Right lobe of liver (tissue), 6 donors: ENCODE measurements around the gene COL16A1. TPM values are rescaled to one million over a fixed set of nuclear protein-coding genes. Genes with fewer than 3 reads are reported as not detected.

Experiments used
- ATAC-seq, 4 donors: fragments of 200-7000 bp; cut with Tn5 transposase; one replicate each; pipeline ENCODE4 v1.9.1; 2020; ENCODE audit warnings: mild to moderate bottlenecking in 4 of 4, moderate library complexity in 4 of 4
- DNase-seq, 3 donors: peaks; one replicate each; pipeline ENCODE4 v3.0.0-alpha.2; 2020
- H3K27ac ChIP-seq, 3 donors: fragments of 200-600 bp; one replicate each; pipeline ENCODE4 v1.8.0; 2022
- H3K27me3 ChIP-seq, 2 donors: fragments of 200-600 bp; one replicate each; pipeline ENCODE4 v1.8.0; 2022
- H3K36me3 ChIP-seq, 4 donors: fragments of 200-600 bp; sonication (generic) in 1 of 4; one replicate each; pipeline versions ENCODE4 v1.5.1 to v1.8.0; 2017 to 2022; ENCODE audit warnings: control low read depth in 1 of 4
- H3K4me1 ChIP-seq, 4 donors: fragments of 200-600 bp; sonication (generic) in 1 of 4; one replicate each; pipeline versions ENCODE4 v1.5.1 to v1.8.0; 2017 to 2022; ENCODE audit warnings: control low read depth in 1 of 4
- H3K4me3 ChIP-seq, 3 donors: fragments of 200-600 bp; one replicate each; pipeline ENCODE4 v1.8.0; 2022
- H3K9me3 ChIP-seq, 4 donors: fragments of 200-600 bp; sonication (generic) in 1 of 4; one replicate each; pipeline versions ENCODE4 v1.5.1 to v1.8.0; 2017 to 2022; ENCODE audit warnings: control low read depth in 1 of 4
- CTCF ChIP-seq, 4 donors: fragments of 200-600 bp in 3 of 4; fragments of 450-650 bp in 1 of 4; IDR thresholded peaks; one replicate each; pipeline versions ENCODE4 v1.5.1 to v1.8.0; 2016 to 2022; ENCODE audit warnings: antibody characterized with exemption in 4 of 4, mild to moderate bottlenecking in 2 of 4
- POLR2A ChIP-seq: fragments of 450-650 bp; IDR thresholded peaks from one replicate; pipeline ENCODE4 v1.6.1; 2017; ENCODE audit warnings: antibody characterized with exemption, mild to moderate bottlenecking
- WGBS: methylation state at CpG from one replicate; pipeline ENCODE4 v1.1.6; 2018; ENCODE audit warnings: low coverage, low lambda C conversion rate; ENCODE audit not compliant: insufficient coverage; ENCODE audit errors: missing lambda C conversion rate; 5-methylcytosine and 5-hydroxymethylcytosine counted together
- intact Hi-C, 2 donors: fragments of 100-400 bp; cut with DNase I; formaldehyde crosslinking; loops; one replicate each; pipeline versions ENCODE4 v1.11.2 to v1.14.1; 2022
- total RNA-seq, 6 experiments: library from RNA; depleted of rRNA in 2 of 6; stranded (reverse); fragments of >200 nt in 2 of 6; fragmentation: NEBNext Ultra II Directional in 3 of 6; extraction: Animal tissue kit (Norgen Biotek cat#: 25700) in 3 of 6; gene quantifications; one replicate each; pipeline versions ENCODE4 v1.1.0 to v1.2.4, GENCODE V29; 2016 to 2023
- donor health status: DM: no; HTN: yes; CAD: no.
- donor health status: DM: no; HTN: no; CAD: no.
- donor health status: DM: no; HTN: no; CAD: no.
- donor health status: DM: no; HTN: yes; CAD: no.
- donor health status: DM: no; HTN: yes; CAD: no.

COL16A1 gene
- total RNA-seq, 6 experiments from 2014 or later, result 0.73 to 3.5 (median 1.9) TPM

GRCh38 chr1:31675756-31676155 is 28.1 kb downstream of the COL16A1 start:
- Histone ChIP-seq H3K27ac (no peak overlapping the region), H3K4me3 (no peak overlapping the region), H3K9me3 (no peaks in the 10 kb centered on the region), H3K4me1 (no peaks in the 10 kb centered on the region), H3K27me3 (no peaks in the 10 kb centered on the region), H3K36me3 (no peaks in the 10 kb centered on the region)
- TF ChIP-seq CTCF (IDR thresholded peaks at IDR 0.05) (no peak), POLR2A (no peak)
- ATAC-seq (no peak), DNase-seq (no peak)
- intact Hi-C loops, result no loop called here
- WGBS, result 69% methylated on average over 12 of the region's 14 CpGs

GRCh38 chr1:31675161-31675560 is 28.7 kb downstream of the COL16A1 start:
- intact Hi-C loops, result no loop called here

GRCh38 chr1:31674626-31675025 is 29.2 kb downstream of the COL16A1 start:
- no peaks in the 10 kb centered on the region for H3K36me3 ChIP-seq

More at GRCh38 chr1:31675161-31675560, 28.7 kb downstream of the COL16A1 start:
- WGBS, result 44% methylated on average over 3 of the region's 7 CpGs
- no peak for TF ChIP-seq POLR2A
- no peak for TF ChIP-seq CTCF (IDR thresholded peaks at IDR 0.05)
- H3K27me3 ChIP-seq, result no peaks in the 10 kb centered on the region
- ATAC-seq (no peak), DNase-seq (no peak)
- no peak overlapping the region for H3K27ac ChIP-seq
- H3K4me1 ChIP-seq, result no peaks in the 10 kb centered on the region
- H3K4me3 ChIP-seq, result no peak overlapping the region
- H3K9me3 ChIP-seq, result no peaks in the 10 kb centered on the region
- no peaks in the 10 kb centered on the region for H3K36me3 ChIP-seq

GRCh38 chr1:31673433-31673832 is 30.4 kb downstream of the COL16A1 start:
- Histone ChIP-seq H3K4me1 (no peaks in the 10 kb centered on the region), H3K36me3 (no peaks in the 10 kb centered on the region), H3K27ac (no peak overlapping the region), H3K9me3 (no peaks in the 10 kb centered on the region), H3K4me3 (no peak overlapping the region), H3K27me3 (no peaks in the 10 kb centered on the region)
- DNase-seq (no peak), ATAC-seq (no peak)
- WGBS, result 100% methylated on average over 2 of the region's 9 CpGs
- intact Hi-C loops, result no loop called here
- TF ChIP-seq POLR2A, result no peak
- no peak for TF ChIP-seq CTCF (IDR thresholded peaks at IDR 0.05)

More at GRCh38 chr1:31674626-31675025, 29.2 kb downstream of the COL16A1 start:
- ATAC-seq (no peak), DNase-seq (no peak)
- Histone ChIP-seq H3K27me3 (no peaks in the 10 kb centered on the region), H3K4me3 (no peak overlapping the region), H3K27ac (no peak overlapping the region), H3K4me1 (no peaks in the 10 kb centered on the region), H3K9me3 (no peaks in the 10 kb centered on the region)
- TF ChIP-seq POLR2A, result no peak
- no peak for TF ChIP-seq CTCF (IDR thresholded peaks at IDR 0.05)
- intact Hi-C loops, result no loop called here
- no CpG with 5 or more reads among the region's 8 CpGs for WGBS

GRCh38 chr1:31672986-31673385 is 30.8 kb downstream of the COL16A1 start:
- no peak for ATAC-seq

More at GRCh38 chr1:31672986-31673385, 30.8 kb downstream of the COL16A1 start:
- no peak overlapping the region for H3K27ac ChIP-seq
- no peak for TF ChIP-seq CTCF (IDR thresholded peaks at IDR 0.05)
- TF ChIP-seq POLR2A, result no peak
- H3K36me3 ChIP-seq, result no peaks in the 10 kb centered on the region
- no peaks in the 10 kb centered on the region for H3K27me3 ChIP-seq
- intact Hi-C loops, result no loop called here
- H3K4me3 ChIP-seq, result no peak overlapping the region
- 87% methylated on average over 7 of the region's 13 CpGs for WGBS
- no peak for DNase-seq
- H3K4me1 ChIP-seq, result no peaks in the 10 kb centered on the region
- H3K9me3 ChIP-seq, result no peaks in the 10 kb centered on the region
